Lung (tissue), 16 donors: ENCODE data around the gene STX18. TPM values are rescaled to one million over a fixed set of nuclear protein-coding genes. Genes with fewer than 3 reads are reported as not detected.

Experiments used
- ATAC-seq: fragments of 200-7000 bp; cut with Tn5 transposase; one replicate; pipeline ENCODE4 v1.9.1; 2020; ENCODE audit warnings: moderate number of reproducible peaks; ENCODE audit not compliant: insufficient read depth, low FRiP score
- DNase-seq, 3 donors: peaks; one replicate each; pipeline ENCODE4 v3.0.0-alpha.2; 2013 to 2017
- H3K27ac ChIP-seq, 2 donors: one replicate each; pipeline ENCODE4 v1.5.1; 2013; ENCODE audit warnings: mild to moderate bottlenecking in 2 of 2, moderate library complexity in 2 of 2, control low read depth in 1 of 2, inconsistent platforms in 1 of 2, low read depth in 1 of 2, low read length in 1 of 2
- H3K27me3 ChIP-seq, 3 donors: one replicate each; pipeline ENCODE4 v1.5.1; 2013; ENCODE audit warnings: low read length in 2 of 3; ENCODE audit not compliant: control insufficient read depth in 3 of 3, insufficient read depth in 3 of 3
- H3K36me3 ChIP-seq, 4 donors: one replicate each; pipeline ENCODE4 v1.5.1; 2013; ENCODE audit warnings: low read length in 4 of 4, mild to moderate bottlenecking in 1 of 4, moderate library complexity in 1 of 4; ENCODE audit not compliant: control insufficient read depth in 4 of 4, insufficient read depth in 4 of 4
- H3K4me1 ChIP-seq, 5 donors: one replicate each; pipeline ENCODE4 v1.5.1; 2013; ENCODE audit warnings: low read length in 5 of 5, mild to moderate bottlenecking in 2 of 5, moderate library complexity in 1 of 5; ENCODE audit not compliant: control insufficient read depth in 5 of 5, insufficient read depth in 5 of 5
- H3K4me3 ChIP-seq: one replicate; pipeline ENCODE4 v1.5.1; 2013; ENCODE audit warnings: mild to moderate bottlenecking, control low read depth, moderate library complexity
- H3K9ac ChIP-seq, 2 donors: one replicate each; pipeline ENCODE4 v1.5.1; 2013; ENCODE audit warnings: low read length in 2 of 2, control low read depth in 1 of 2; ENCODE audit not compliant: insufficient read depth in 1 of 2
- H3K9me3 ChIP-seq, 4 donors: one replicate each; pipeline ENCODE4 v1.5.1; 2013; ENCODE audit warnings: low read length in 3 of 4, mild to moderate bottlenecking in 1 of 4, moderate library complexity in 1 of 4; ENCODE audit not compliant: control insufficient read depth in 4 of 4, insufficient read depth in 3 of 4
- CTCF ChIP-seq: IDR thresholded peaks from 2 replicates; pipeline ENCODE4 v1.5.1; 2012; ENCODE audit warnings: mild to moderate bottlenecking; ENCODE audit errors: control extremely low read depth, extremely low read depth
- WGBS, 2 donors: extraction: QIAGEN DNeasy Blood & Tissue Kit; methylation state at CpG; one replicate each; pipeline ENCODE4 v1.1.7; 2013; 5-methylcytosine and 5-hydroxymethylcytosine counted together
- long read RNA-seq, 5 donors: transcript quantifications; one replicate each; lab custom pipeline, GENCODE V29; 2026
- polyA plus RNA-seq, 2 donors: library from polyadenylated mRNA; stranded (reverse); fragments of 200-250 nt; gene quantifications; one replicate each; pipeline ENCODE4 v1.2.1, GENCODE V29; 2013
- total RNA-seq, 2 donors: library from RNA; depleted of rRNA in 1 of 2; stranded (reverse); fragments of >200 nt in 1 of 2; gene quantifications; one replicate each; pipeline ENCODE4 v1.2.1, GENCODE V29; 2014 to 2021
- donor health status: control.
- donor health status: control.
- donor health status: Bipolar disorder and iron deficiency.
- donor health status: healthy.
- donor health status: DM: yes; HTN: yes; CAD: no.

Gene STX18
- total RNA-seq = 10 to 100 TPM; 22.7 to 34.1 TPM
- polyA plus RNA-seq = 10 to 100 TPM; 16.2 to 26.9 TPM
- long read RNA-seq, donor 1, transcript STX18-201 (11 exons, 2,138 nt) = major isoform, 13 of 25 reads
- long read RNA-seq, donor 1, partial matches to known transcripts = 8 of 25 reads
- long read RNA-seq, donor 1, other reads (novel, unspliced or antisense) = 0 of 25 reads
- long read RNA-seq, donor 2, partial matches to known transcripts = 5 of 10 reads
- long read RNA-seq, donor 2, other reads (novel, unspliced or antisense) = 0 of 10 reads
- long read RNA-seq, donor 3, partial matches to known transcripts = 5 of 7 reads
- long read RNA-seq, donor 3, other reads (novel, unspliced or antisense) = 0 of 7 reads
- long read RNA-seq, donor 4, partial matches to known transcripts = 7 of 9 reads
- long read RNA-seq, donor 4, other reads (novel, unspliced or antisense) = 0 of 9 reads
- long read RNA-seq, donor 5, transcript STX18-201 (11 exons, 2,138 nt) = major isoform, 6 of 106 reads
- long read RNA-seq, donor 5, partial matches to known transcripts = 87 of 106 reads
- long read RNA-seq, donor 5, other reads (novel, unspliced or antisense) = 9 of 106 reads

- Histone ChIP-seq H3K9me3 (no peaks in the 10 kb centered on the region), H3K36me3 (peaks cover 0 to 5% (median 2%) of the 10 kb centered on the region in 4 donors), H3K9ac (peak within 1 kb of the TSS; percentile 91 to 93), H3K4me3 (peak within 1 kb of the TSS; percentile 91), H3K27me3 (no peaks in the 10 kb centered on the region), H3K27ac (peak within 1 kb of the TSS; percentile 73 to 88), H3K4me1 (peaks cover 0 to 28% (median 12%) of the 10 kb centered on the region in 5 donors)
- ATAC-seq = peak; percentile 98
- peak; percentile 87 to 94 (median 92) for DNase-seq
- 0 to 1% methylated on average over 72 to 76 of the region's 76 CpGs for WGBS, 2 donors
- no peak for TF ChIP-seq CTCF
Observed at GRCh38 chr4:4541661-4542570, at the start of gene STX18. Gene STX18, minus strand, starts transcription at chr4:4542048. Its CDS starts 84 bp downstream, at chr4:4541964.

- no peaks in the 10 kb centered on the region for H3K27me3 ChIP-seq
- no peak for TF ChIP-seq CTCF
- peaks cover 0 to 7% (median 2%) of the 10 kb centered on the region in 4 donors for H3K9me3 ChIP-seq
- ATAC-seq = no peak
- no peak overlapping the region for H3K27ac ChIP-seq
- no peak for DNase-seq
- no peak overlapping the region for H3K9ac ChIP-seq
- no peaks in the 10 kb centered on the region for H3K36me3 ChIP-seq
- no peaks in the 10 kb centered on the region for H3K4me1 ChIP-seq
- 86 to 91% methylated on average over 4 of the region's 4 CpGs for WGBS, 2 donors
- H3K4me3 ChIP-seq = no peak overlapping the region
Observed at GRCh38 chr4:4591071-4591470, 49.2 kb upstream of the STX18 start.

GRCh38 chr4:4590546-4590945, 48.7 kb upstream of the STX18 start:
- WGBS, 2 donors = 63 to 76% methylated on average over 7 of the region's 7 CpGs
- no peaks in the 10 kb centered on the region for H3K4me1 ChIP-seq
- ATAC-seq (no peak), DNase-seq (no peak)
- H3K9me3 ChIP-seq = peaks cover 0 to 7% (median 2%) of the 10 kb centered on the region in 4 donors
- no peak overlapping the region for H3K27ac ChIP-seq
- no peaks in the 10 kb centered on the region for H3K27me3 ChIP-seq
- H3K36me3 ChIP-seq = no peaks in the 10 kb centered on the region
- no peak overlapping the region for H3K9ac ChIP-seq
- no peak for TF ChIP-seq CTCF
- no peak overlapping the region for H3K4me3 ChIP-seq
